GM12891 (cell line): Measurements from ENCODE around the gene NHSL2.

Experiments
- POLR2A ChIP-seq: IDR thresholded peaks from 2 replicates; pipeline ENCODE4 v1.6.1; 2011; ENCODE audit warnings: low read depth, low read length, control low read depth
- POLR2AphosphoS5 ChIP-seq: IDR thresholded peaks from 2 replicates; pipeline ENCODE4 v1.6.1; 2011; ENCODE audit warnings: low read depth, low read length, control low read depth
- SPI1 ChIP-seq: IDR thresholded peaks from 2 replicates; pipeline ENCODE4 v1.6.1; 2011; ENCODE audit warnings: low read depth, low read length, control low read depth
- TAF1 ChIP-seq: IDR thresholded peaks from 2 replicates; pipeline ENCODE4 v1.6.1; 2011; ENCODE audit warnings: low read depth, low read length, control low read depth

DNA sequence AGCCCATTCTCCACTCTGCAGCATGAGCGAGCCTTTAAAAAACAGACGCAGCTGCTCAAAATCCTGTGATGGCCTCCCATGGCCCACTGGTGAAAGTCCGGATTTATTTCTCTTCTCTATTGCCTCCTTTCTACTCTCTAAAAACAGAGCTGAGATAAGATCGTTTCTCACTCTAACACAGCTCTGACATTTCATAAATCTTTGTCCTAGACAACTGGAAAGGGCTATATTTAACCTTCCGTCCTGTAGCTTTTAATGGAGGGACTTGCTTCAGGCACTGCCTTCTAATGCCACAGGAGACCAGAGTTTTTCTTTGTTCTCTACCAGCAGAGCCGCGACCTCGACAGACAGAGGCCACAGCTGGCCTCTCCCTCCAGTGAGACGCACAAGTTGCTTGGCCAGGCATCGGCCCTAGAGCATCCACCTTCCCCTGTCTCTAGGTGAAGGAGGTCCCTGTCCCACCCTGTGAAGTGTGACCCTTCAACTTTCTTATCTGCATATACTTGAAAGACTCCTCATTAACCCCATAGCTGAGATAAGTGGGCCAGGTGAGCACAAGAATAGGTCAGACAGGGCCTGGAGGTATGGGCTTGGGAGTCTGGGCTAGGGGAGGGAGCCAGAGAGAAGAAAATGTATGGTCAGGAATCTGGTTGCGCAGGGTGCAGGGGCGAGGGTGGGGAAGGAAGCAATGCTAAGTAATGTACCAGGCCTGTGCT is 171.1 kb downstream of the NHSL2 start:
- TF ChIP-seq POLR2A (no peak), TAF1 (no peak), POLR2AphosphoS5 (no peak), SPI1 (no peak)
